Ovary (tissue), 3 donors: ENCODE data around the gene KIF1A.
"Not testable (repeated sequence)": the region's sequence is repeated elsewhere in the genome, so short reads cannot be mapped to it uniquely, and the experiment has no call there.

Source experiments
- EP300 ChIP-seq: sonication (generic); formaldehyde crosslinking; IDR thresholded peaks from one replicate; pipeline ENCODE4 v1.6.1; 2017; ENCODE audit warnings: antibody characterized with exemption
- POLR2A ChIP-seq: fragments of 450-650 bp; IDR thresholded peaks from one replicate; pipeline ENCODE4 v1.6.1; 2017; ENCODE audit warnings: antibody characterized with exemption, mild to moderate bottlenecking, moderate library complexity
- TF ChIP-seq, protein P1 (sequence below), 3 donors: fragments of 450-650 bp in 2 of 3; fragments of 200-600 bp in 1 of 3; IDR thresholded peaks; one replicate each; pipeline versions ENCODE4 v1.5.1 to v1.8.0; 2016 to 2022; ENCODE audit warnings: antibody characterized with exemption in 3 of 3, mild to moderate bottlenecking in 1 of 3
- donor health status: DM: no; HTN: no; CAD: no.

DNA sequence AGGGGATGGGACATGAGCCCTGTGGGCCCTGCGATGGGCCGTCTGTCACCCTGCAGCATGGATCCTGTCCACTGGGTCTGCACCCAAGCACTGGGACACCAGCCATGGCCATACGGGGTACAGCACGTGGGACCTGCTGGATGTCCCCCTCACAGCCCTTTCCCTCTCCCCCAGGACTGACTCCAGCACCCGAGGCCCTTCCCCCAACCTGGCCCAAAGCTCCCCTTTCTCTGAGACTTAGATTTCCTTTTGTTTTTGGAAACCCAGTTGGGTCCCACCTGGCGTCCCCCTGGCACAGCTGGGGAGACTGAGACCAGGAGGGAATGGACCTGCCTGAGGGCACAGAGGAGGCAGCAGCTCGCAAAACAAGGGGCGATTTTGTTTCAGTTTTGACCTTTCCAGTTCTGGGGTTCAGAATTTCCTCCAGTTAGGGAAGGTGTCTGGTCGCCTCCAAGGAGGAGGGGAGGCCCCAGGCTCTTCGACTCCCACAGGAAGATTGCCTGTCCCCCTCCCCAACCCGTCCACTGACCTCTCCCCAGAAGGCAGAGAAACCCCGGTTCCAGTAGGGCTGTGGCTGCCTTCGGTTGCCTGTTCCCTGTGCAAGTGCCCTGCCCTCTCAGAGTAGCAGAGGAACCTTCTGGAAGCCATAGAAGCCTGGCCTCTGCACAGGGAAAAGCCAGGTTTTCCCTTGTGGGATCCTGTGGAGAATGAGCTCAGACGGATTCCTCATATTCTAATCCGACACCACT is 135.9 kb downstream of the KIF1A start:
- TF ChIP-seq, protein P1, sequence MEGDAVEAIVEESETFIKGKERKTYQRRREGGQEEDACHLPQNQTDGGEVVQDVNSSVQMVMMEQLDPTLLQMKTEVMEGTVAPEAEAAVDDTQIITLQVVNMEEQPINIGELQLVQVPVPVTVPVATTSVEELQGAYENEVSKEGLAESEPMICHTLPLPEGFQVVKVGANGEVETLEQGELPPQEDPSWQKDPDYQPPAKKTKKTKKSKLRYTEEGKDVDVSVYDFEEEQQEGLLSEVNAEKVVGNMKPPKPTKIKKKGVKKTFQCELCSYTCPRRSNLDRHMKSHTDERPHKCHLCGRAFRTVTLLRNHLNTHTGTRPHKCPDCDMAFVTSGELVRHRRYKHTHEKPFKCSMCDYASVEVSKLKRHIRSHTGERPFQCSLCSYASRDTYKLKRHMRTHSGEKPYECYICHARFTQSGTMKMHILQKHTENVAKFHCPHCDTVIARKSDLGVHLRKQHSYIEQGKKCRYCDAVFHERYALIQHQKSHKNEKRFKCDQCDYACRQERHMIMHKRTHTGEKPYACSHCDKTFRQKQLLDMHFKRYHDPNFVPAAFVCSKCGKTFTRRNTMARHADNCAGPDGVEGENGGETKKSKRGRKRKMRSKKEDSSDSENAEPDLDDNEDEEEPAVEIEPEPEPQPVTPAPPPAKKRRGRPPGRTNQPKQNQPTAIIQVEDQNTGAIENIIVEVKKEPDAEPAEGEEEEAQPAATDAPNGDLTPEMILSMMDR (IDR thresholded peaks at IDR 0.05) = not testable (repeated sequence)
- not testable (repeated sequence) for TF ChIP-seq POLR2A, EP300
